GM12874 (cell line): Measurements from ENCODE around the gene POU5F1.

Experiments
- TF ChIP-seq, protein P1 (sequence below): IDR thresholded peaks from 2 replicates; pipeline ENCODE4 v1.5.1; 2011; ENCODE audit warnings: low read depth, mild to moderate bottlenecking, control low read depth, low read length, moderate library complexity; ENCODE audit not compliant: insufficient read depth

Gene POU5F1

DNA sequence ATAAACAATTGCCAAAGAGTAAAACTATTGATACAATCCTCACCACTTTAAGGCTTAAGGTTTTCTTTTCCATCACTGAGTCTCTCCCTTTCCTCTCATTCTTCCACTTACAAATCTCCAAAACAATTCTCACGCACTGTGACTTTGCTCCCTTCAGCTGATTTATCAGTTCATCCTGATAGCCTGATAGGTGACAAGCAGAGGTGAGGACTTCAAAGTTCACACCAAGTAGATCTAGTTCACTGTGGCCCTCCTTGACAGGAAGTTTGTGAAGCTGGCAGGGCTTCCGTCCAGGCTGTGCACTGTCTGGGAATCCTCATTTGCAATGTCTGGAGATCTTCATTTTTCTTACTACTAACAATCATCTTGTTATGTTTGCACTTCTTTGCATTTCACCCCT, 35.2 kb upstream of the POU5F1 start:
- TF ChIP-seq, protein P1, sequence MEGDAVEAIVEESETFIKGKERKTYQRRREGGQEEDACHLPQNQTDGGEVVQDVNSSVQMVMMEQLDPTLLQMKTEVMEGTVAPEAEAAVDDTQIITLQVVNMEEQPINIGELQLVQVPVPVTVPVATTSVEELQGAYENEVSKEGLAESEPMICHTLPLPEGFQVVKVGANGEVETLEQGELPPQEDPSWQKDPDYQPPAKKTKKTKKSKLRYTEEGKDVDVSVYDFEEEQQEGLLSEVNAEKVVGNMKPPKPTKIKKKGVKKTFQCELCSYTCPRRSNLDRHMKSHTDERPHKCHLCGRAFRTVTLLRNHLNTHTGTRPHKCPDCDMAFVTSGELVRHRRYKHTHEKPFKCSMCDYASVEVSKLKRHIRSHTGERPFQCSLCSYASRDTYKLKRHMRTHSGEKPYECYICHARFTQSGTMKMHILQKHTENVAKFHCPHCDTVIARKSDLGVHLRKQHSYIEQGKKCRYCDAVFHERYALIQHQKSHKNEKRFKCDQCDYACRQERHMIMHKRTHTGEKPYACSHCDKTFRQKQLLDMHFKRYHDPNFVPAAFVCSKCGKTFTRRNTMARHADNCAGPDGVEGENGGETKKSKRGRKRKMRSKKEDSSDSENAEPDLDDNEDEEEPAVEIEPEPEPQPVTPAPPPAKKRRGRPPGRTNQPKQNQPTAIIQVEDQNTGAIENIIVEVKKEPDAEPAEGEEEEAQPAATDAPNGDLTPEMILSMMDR: no peak

DNA sequence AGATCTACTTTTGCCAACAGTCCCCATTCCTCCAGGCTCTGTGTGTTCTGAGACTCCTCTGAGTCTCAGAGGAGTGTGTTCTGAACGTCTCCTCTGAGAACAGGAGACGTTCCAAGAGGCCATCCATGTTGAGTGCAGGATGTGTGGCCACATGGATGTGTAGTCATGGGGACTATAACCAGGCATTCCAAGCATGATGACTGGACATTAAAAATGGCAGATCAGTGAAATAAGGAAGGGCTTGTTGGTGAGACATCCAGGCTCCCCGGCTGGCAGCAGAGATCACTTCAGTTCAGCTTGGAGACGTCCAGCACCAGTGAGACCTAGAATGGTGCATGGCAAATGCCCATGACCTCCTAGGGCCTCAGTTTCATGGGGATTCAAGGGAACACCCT, 34.3 kb upstream of the POU5F1 start:
- TF ChIP-seq, protein P1: no peak

DNA sequence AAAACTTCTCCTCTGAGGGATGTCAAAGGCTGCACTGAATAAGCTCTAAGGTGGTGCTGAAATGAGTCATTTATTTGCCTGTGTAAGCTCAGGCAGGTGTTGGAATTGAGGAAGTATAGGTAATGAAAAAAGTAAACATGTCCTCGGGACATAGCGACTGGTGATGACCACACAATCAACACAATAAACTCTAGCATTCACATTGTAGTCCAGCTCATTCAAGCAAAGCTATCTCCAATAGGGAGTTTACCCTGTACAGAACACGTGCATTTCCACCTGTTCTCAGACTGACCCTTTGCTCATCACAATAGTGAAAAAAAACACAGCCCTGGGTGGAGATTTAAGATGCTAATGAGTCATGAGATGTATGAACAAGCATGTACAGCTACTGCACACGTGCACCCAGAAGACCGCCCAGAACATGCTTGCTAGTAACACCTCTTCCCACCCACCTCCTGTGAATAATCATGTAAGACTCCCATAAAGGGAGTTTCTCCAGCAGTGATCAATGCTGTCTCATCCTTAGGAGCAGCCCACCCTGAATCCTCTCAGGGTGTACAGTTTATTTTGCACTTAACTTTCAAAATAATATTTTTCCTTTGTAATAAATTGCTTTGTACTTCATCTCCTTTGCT, 33.0 kb upstream of the POU5F1 start:
- TF ChIP-seq, protein P1: no peak

DNA sequence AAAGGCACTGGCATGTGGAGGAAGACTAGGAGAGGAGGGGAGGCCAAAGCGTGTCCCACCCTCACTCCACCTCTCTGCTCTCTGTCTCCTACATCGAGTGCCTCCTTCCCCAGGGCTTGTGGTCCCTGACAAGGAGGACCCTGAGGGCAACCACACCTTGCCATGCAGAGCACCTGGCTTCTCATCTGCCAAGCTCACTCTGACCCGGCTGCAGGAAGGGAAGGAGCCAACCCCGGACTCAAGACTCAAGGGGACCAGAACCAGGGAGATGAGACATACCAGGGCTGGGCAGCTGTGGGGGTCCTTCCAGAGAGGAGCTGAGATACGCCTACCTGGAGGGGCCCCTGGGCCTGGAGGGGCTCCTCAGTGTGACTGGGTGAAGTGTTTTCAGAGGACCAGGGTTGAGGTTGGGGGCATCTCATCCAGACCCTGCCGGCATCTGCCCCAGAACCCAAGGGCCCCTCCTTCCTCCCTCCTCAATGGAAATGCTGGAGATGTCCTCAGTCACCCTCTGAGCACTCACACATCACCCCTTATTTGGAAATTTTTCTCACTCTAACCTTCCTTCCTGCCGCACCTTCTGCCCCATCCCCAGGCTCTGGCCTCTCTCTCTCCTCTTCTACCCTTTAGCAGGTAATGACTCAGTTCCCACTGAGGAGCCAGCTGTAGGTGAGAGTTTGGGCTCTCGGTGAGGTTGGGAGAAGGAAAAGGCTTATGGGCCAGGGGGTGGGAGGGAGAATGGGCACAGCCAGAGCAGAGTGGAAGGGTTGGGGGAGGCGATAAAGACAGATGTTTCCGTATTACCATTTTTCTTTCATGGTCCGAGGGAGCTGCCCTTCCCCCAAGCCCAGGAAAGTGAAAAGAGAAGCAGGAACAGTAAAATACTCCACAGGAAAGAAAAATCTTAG, 32.0 kb upstream of the POU5F1 start:
- TF ChIP-seq, protein P1: no peak

DNA sequence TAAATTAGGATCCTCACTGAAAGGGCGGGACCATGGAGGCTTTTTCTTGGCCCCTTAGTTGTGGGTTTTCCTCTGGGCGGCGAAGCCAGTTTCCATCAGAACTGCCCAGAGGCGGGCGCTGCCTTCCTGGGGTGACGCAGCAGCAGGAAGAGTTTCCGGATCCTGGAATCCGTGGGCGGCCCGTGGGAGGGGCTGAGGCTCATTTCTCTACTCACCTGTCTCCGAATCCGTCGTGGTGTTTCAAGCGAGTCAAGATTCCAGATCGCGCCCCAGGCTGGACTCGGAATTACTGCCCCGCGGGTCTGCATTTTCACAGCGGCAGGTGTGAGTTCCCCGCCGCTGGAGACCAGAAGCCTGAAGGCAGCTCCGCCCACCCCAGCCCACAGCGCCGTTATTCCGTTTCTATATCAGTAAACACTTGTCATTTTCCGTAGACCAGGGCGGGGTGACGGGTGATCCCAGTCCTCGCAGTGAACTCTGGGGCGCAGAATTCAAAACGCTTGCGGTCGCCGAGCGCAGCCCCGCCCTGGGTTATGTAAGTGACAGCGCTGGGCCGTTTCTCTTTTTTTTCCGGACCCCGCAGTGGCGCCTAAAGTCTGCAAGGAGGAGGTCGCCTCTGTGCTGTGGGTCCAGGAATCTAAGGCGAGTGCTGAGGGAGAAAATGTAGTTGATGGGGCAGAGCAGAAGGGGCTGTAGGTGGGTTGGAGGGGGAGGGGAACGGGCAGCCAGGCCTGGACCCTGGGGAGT, 27.2 kb upstream of the POU5F1 start:
- TF ChIP-seq, protein P1: no peak

DNA sequence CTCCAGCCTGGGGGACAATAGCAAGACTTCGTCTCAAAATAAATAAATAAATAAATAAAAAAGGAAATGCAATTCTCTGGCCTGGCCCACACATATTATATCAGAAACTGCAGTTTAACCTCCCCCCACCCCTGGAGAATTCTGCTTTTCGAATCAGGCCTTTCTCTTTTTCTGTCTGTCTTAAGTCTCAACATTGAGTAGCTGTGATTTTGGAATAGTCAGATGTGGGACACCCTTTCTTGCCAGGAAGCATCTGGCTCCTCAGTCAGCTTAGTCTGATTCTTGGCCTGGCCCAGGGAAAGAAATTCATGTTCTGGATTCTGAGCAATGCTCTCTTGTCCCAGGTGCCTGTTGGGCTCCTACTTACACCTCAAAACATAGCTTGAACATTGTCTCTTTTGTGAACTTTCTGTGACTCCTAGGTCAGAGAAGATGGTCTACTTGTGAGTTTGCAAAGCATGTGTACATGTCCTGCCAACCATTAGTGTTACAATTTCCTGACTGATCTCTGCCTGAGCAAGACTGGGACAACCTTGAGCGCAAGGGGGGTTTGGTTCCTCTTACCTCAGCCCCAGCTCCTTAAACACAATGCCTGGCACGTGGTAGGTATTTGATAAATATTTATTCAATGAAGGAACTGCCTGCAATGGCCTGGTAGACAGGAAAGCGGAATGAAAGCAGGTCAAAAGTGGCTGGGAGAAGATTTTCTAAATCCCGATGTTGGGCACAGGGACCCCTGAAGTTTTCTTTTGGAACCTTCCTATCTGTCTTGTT, 23.8 kb upstream of the POU5F1 start:
- TF ChIP-seq, protein P1: no peak
